GM18499 (cell line): ENCODE measurements around the gene SPATA9.
"Not testable (repeated sequence)": the region's sequence is repeated elsewhere in the genome, so short reads cannot be mapped to it uniquely, and the experiment has no call there.

Experiments used
- ATAC-seq: cut with Tn5 transposase; IDR thresholded peaks from one replicate; pipeline ENCODE4 v1.9.1; 2021; ENCODE audit warnings: moderate number of reproducible peaks; ENCODE audit not compliant: insufficient read depth, unreplicated experiment

SPATA9 gene

GRCh38 chr5:95647886-95648860, 34.6 kb downstream of the SPATA9 start:
- no peak for ATAC-seq

- peak; percentile 83 for ATAC-seq
Observed at GRCh38 chr5:95646569-95647431, 36.0 kb downstream of the SPATA9 start, which contains the start of gene RFESD. TSS of gene RFESD (plus strand) at chr5:95646777. CDS start at chr5:95652272, 5,495 bp downstream.

DNA sequence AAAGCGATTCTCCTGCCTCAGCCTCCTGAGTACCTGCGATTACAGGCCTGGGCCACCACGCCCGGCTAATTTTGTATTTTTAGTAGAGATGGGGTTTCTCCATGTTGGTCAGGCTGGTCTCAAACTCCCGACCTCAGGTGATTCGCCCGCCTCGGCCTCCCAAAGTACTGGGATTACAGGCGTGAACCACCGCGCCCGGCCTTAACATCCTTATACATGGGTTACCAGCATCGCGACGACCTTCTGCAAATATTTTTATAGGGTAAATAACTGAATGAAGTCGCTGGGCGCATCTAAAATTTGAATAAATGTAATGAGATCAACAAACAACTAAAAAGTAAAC, 36.6 kb downstream of the SPATA9 start:
- not testable (repeated sequence) for ATAC-seq

GRCh38 chr5:95644351-95645042, 38.3 kb downstream of the SPATA9 start:
- ATAC-seq = no peak

DNA sequence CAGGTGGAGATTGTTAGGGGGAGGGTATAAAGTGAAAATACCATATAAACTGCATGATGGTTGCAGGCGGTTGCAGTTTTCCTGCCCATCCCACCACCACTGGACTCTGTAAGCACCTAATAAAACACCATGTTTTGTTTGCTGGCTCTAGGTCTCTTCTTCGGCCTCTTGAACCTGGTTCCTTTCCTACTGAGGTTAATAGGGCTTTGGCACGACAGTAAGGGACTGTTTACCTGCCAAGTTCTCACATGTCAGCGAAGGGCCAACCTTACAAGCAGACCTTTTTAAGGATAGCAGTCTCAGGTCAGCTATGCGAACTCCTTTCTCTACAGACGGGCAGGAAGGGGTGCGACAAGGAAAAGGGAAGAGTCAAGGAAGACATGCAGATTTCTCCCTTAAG, 39.6 kb downstream of the SPATA9 start:
- ATAC-seq = no peak

DNA sequence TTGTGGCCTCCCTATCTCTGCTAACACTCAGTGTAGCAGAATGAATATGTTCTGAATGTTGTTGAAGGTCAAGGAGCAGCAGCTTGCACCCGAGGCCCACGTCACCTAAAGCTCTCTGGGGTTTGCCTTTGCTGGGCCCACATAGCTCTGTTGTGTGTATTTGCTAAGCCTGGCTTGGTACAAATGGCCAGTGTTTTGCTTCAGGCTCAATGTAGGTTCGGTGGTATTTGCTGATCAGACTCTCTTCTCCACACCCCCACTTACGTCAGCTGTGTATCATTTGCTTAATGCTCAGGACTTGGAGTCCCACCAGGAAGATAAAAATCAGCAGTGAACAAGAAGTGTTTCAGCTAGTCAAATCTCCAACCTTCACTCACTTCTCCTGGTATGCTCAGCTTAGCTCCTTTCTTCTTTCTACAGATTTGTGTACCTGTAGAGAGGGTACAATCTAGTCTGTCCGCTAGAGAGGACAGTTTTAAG, 41.0 kb downstream of the SPATA9 start:
- ATAC-seq = no peak

DNA sequence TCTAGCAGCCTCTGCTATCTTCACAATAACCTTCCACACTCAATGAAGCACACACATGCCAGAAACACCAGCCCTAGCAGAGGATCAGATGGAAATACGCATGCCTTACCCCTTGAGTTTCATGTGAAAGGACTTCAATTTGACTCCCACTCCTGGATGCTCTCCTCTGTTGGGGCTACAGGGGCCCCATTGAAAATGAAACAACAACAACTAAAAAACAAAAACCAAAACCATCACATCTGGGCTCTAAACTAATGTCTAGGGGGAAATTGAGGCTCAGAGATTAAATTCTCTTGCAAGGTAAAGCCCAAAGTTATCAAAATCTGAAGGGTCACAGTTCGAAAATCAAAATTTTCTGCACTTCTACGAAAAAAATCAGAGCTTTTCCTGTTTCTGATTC, 44.2 kb downstream of the SPATA9 start:
- ATAC-seq = no peak

DNA sequence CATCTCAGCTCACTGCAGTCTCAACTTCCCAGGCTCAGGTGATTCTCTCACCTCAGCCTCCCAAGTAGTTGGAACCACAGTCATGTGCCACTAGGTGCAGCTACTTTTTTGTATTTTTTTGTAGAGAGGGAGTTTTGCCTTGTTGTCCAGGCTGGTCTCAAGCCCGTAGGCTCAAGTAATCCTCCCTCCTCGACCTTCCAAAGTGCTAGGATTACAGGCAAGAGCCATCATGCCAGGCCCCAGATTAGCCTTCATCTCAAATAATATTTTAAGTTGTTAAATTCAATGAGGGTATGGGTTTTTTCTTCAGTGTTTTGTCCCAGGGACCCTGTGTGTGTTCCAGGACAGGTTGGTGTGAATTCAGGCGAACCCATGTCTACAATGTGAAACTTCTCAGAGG, 48.7 kb downstream of the SPATA9 start:
- ATAC-seq = no peak

DNA sequence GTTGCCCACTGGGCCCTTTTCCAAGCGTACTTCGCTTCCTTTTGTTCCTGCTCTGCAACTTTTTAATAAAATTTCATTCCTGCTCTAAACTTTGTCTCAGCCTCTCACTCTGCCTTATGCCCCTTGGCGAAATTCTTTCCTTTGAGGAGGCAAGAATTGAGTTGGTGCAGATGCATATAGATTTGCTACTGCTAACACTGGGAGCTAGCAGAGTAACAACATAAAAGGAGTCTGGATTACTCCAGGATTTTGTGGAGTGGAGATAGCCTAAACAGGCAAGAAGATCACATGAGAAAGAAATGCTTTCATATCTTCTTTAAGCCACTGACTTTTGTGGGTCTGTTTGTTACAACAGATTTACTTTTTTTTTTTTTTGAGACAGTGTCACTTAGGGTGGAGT, 49.1 kb downstream of the SPATA9 start:
- no peak for ATAC-seq

- ATAC-seq = not testable (repeated sequence)
Observed at GRCh38 chr5:95632942-95633341, 49.8 kb downstream of the SPATA9 start.

GRCh38 chr5:95631991-95632675, 50.7 kb downstream of the SPATA9 start:
- peak; percentile 84 for ATAC-seq

GRCh38 chr5:95631255-95631958, 51.4 kb downstream of the SPATA9 start:
- no peak for ATAC-seq

DNA sequence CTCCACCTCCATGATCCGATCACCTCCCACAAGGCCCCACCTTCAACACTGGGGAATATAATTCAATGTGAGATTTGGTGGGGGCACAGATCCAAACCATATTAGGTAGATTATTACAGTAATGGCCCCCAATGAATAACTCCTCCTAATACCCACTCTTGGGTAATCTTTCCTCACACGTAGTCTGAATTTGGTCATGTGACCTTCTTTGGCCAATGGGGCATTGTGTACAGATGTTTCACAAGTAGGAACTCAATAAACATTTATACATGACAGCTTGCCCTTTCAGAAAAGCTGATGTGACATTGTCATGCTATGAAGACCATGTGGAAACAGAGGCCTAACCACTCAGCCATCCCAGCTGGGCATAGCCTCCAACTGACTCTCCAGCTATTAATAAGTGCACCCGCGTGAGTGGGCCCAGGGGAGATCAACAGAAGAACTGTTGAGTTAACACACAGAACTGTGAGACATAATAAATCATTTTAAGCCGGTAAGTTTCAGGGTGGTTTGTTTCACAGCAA, 52.3 kb downstream of the SPATA9 start:
- ATAC-seq = no peak

GRCh38 chr5:95628933-95629332, 53.9 kb downstream of the SPATA9 start:
- no peak for ATAC-seq

- no peak for ATAC-seq
Observed at GRCh38 chr5:95627971-95628810, 54.6 kb downstream of the SPATA9 start.

GRCh38 chr5:95626701-95627100, 56.1 kb downstream of the SPATA9 start:
- no peak for ATAC-seq

DNA sequence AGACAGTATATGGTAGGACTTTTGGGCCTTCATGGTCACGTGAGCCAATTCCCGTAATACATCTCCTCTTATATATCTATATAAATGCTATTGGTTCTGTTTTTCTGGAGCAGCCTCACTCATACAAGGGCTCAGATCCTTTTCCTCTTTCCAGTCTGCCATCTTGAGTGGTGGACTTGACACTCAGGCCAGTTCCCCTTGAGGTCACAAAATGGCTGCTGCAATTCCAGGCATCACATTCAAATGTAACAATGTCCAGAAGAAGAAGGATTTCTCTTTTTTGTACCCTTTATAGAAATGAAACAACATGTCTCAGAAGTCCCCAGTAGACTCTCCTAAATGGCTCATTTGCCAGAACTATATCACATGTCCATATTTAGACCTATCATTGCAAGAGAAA, 58.4 kb downstream of the SPATA9 start:
- no peak for ATAC-seq

DNA sequence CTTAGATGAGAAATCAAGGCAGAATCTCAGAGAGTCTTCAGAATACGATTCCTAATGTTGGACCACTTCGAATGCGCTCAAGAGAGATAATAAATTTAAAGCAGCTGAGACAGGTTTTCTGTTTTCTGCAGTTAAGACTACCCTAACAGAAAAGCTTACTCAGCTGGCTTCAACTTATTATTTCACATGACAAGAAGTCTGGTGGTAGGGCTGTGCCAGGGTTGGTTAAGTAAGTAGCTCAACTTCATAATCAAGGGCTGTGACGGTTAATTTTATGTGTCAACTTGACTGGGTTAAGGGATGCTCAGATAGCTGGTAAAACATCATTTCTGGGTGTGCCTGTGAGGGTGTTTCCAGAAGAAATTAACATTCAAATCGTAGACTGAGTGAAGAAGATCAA, 59.1 kb downstream of the SPATA9 start:
- no peak for ATAC-seq
